Suprapubic skin (tissue), 4 donors: ENCODE results near the gene LARGE1. TPM values are rescaled to one million over a fixed set of nuclear protein-coding genes. Genes with fewer than 3 reads are reported as not detected.

Experiments
- DNase-seq, 2 donors: peaks; one replicate each; pipeline ENCODE4 v3.0.0-alpha.2; 2019; ENCODE audit warnings: low spot score in 2 of 2
- H3K27ac ChIP-seq: fragments of 200-600 bp; sonication (generic); one replicate; pipeline ENCODE4 v1.5.1; 2019
- H3K27me3 ChIP-seq: fragments of 200-600 bp; sonication (generic); one replicate; pipeline ENCODE4 v1.5.1; 2019
- H3K36me3 ChIP-seq: fragments of 200-600 bp; sonication (generic); one replicate; pipeline ENCODE4 v1.5.1; 2019
- H3K4me1 ChIP-seq: fragments of 200-600 bp; sonication (generic); one replicate; pipeline ENCODE4 v1.5.1; 2019
- H3K4me3 ChIP-seq: fragments of 200-600 bp; sonication (generic); one replicate; pipeline ENCODE4 v1.5.1; 2019; ENCODE audit warnings: mild to moderate bottlenecking
- H3K9me3 ChIP-seq: fragments of 200-600 bp; sonication (generic); one replicate; pipeline ENCODE4 v1.5.1; 2019
- EP300 ChIP-seq: sonication (generic); formaldehyde crosslinking; IDR thresholded peaks from one replicate; pipeline ENCODE4 v1.6.1; 2017; ENCODE audit warnings: antibody characterized with exemption
- POLR2A ChIP-seq, 2 donors: fragments of 450-650 bp; IDR thresholded peaks; one replicate each; pipeline ENCODE4 v1.6.1; 2017; ENCODE audit warnings: antibody characterized with exemption in 2 of 2, mild to moderate bottlenecking in 2 of 2, moderate library complexity in 2 of 2
- POLR2AphosphoS5 ChIP-seq, 3 donors: sonication (generic); formaldehyde crosslinking; IDR thresholded peaks; one replicate each; pipeline ENCODE4 v1.6.1; 2017; ENCODE audit warnings: antibody characterized with exemption in 3 of 3
- WGBS: methylation state at CpG from one replicate; pipeline ENCODE4 v1.1.5; 2018; 5-methylcytosine and 5-hydroxymethylcytosine counted together
- total RNA-seq, 4 donors: library from RNA; depleted of rRNA; stranded (reverse); fragments of >200 nt; gene quantifications; one replicate each; pipeline ENCODE4 v1.1.0, GENCODE V29; 2016
- TF ChIP-seq, protein P1 (sequence below), 2 donors: fragments of 200-600 bp in 1 of 2; fragments of 450-650 bp in 1 of 2; sonication (generic) in 1 of 2; IDR thresholded peaks; one replicate each; pipeline ENCODE4 v1.5.1; 2016 to 2019; ENCODE audit warnings: antibody characterized with exemption in 2 of 2, mild to moderate bottlenecking in 1 of 2, moderate library complexity in 1 of 2

The LARGE1 gene
- total RNA-seq, 4 donors from 2014 or later = 12.1 to 41.6 (median 21.1) TPM

DNA sequence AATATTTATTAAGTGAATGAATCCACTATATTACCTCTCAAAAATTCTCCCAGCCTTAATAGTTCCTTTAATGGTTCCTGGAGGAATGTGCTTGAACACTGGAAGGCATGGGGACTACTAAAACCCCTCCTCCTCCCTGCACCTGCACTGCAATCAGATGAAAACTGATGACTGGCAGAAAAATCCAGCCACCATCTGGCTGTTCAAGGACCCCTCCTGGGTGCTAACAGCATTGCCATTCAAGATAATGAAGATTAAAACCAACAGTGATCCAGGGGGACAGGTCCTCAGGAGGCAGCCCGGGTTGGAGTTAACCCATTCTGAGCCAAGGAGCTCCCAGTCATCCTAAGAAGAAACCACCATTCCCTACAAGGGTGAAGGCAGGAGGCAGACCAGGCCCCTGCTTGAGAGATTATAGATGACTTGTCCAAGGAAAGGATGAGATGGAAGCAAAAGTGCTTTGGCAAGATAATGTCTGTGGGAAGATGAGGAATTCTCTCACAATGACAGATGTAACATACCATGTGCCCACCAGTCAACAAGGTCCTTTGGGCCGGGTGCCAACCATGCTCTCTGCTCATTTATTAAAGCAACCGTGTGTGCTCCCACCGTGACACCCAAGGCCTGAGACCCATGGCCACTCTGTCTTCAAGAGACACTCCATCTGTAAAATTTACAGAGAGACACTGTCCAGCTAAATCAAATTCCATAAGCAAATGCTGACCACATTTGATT lies 90.6 kb downstream of the LARGE1 start:
- 64% methylated on average over 4 of the region's 4 CpGs for WGBS
- DNase-seq = no peak
- Histone ChIP-seq H3K27me3 (no peaks in the 10 kb centered on the region), H3K4me1 (peaks cover 6% of the 10 kb centered on the region), H3K27ac (no peak overlapping the region), H3K4me3 (no peak overlapping the region), H3K9me3 (no peaks in the 10 kb centered on the region), H3K36me3 (no peaks in the 10 kb centered on the region)
- TF ChIP-seq POLR2A (IDR thresholded peaks at IDR 0.05) (no peak), POLR2AphosphoS5 (IDR thresholded peaks at IDR 0.05) (no peak), EP300 (no peak)
- TF ChIP-seq, protein P1, sequence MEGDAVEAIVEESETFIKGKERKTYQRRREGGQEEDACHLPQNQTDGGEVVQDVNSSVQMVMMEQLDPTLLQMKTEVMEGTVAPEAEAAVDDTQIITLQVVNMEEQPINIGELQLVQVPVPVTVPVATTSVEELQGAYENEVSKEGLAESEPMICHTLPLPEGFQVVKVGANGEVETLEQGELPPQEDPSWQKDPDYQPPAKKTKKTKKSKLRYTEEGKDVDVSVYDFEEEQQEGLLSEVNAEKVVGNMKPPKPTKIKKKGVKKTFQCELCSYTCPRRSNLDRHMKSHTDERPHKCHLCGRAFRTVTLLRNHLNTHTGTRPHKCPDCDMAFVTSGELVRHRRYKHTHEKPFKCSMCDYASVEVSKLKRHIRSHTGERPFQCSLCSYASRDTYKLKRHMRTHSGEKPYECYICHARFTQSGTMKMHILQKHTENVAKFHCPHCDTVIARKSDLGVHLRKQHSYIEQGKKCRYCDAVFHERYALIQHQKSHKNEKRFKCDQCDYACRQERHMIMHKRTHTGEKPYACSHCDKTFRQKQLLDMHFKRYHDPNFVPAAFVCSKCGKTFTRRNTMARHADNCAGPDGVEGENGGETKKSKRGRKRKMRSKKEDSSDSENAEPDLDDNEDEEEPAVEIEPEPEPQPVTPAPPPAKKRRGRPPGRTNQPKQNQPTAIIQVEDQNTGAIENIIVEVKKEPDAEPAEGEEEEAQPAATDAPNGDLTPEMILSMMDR (IDR thresholded peaks at IDR 0.05) = no peak

DNA sequence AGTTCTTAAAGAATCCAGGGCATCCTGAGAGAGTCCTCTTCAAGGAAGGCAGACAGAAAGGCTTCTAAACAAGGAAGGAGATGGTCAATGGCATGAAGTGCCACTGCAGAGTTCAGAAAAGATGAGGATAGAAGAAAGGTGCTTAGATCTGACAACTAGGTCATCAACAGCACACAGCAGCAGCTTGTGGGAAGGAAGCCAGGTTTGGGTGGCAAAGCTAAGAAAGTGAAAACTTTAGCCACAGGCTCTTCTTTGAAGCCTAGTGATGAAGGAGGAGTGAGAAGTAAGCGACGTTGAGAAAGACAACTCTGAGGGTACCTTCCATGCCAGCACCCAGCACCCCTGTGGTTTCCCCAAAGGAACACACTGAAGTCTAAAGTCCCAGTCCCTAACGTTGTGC lies 92.0 kb downstream of the LARGE1 start:
- no peak overlapping the region for H3K27ac ChIP-seq
- H3K9me3 ChIP-seq = no peaks in the 10 kb centered on the region
- no peak overlapping the region for H3K4me3 ChIP-seq
- H3K4me1 ChIP-seq = peaks cover 6% of the 10 kb centered on the region
- no peak for TF ChIP-seq EP300
- no peak for TF ChIP-seq POLR2A (IDR thresholded peaks at IDR 0.05)
- no peak for TF ChIP-seq POLR2AphosphoS5 (IDR thresholded peaks at IDR 0.05)
- TF ChIP-seq, protein P1 (IDR thresholded peaks at IDR 0.05) = no peak
- no peaks in the 10 kb centered on the region for H3K36me3 ChIP-seq
- 76% methylated on average over 3 of the region's 3 CpGs for WGBS
- H3K27me3 ChIP-seq = no peaks in the 10 kb centered on the region
- no peak for DNase-seq

DNA sequence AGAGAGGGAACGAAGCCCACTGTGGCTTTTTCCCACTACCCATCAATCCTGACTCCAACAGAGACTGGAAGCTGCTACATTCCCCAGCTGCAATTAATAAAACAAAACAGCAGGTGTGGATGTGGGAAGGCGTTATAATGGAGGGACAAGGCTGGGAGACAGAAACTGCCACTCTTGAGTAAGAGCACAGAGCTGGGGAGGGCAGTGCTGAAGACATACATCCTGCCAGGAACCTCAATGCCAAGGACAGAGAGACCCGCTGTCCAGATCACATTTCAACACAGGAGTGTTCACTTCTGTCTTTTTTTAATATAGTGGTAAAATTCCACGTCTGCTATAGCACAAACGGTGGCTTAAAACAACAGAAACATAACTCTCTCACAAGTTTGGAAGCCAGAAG lies 94.5 kb downstream of the LARGE1 start:
- 92% methylated on average over 5 of the region's 5 CpGs for WGBS
- Histone ChIP-seq H3K4me1 (no peaks in the 10 kb centered on the region), H3K4me3 (no peak overlapping the region), H3K27ac (no peak overlapping the region), H3K36me3 (no peaks in the 10 kb centered on the region), H3K9me3 (no peaks in the 10 kb centered on the region), H3K27me3 (no peaks in the 10 kb centered on the region)
- TF ChIP-seq, protein P1 (IDR thresholded peaks at IDR 0.05) = no peak
- TF ChIP-seq POLR2A (IDR thresholded peaks at IDR 0.05) (no peak), EP300 (no peak), POLR2AphosphoS5 (IDR thresholded peaks at IDR 0.05) (no peak)
- no peak for DNase-seq

DNA sequence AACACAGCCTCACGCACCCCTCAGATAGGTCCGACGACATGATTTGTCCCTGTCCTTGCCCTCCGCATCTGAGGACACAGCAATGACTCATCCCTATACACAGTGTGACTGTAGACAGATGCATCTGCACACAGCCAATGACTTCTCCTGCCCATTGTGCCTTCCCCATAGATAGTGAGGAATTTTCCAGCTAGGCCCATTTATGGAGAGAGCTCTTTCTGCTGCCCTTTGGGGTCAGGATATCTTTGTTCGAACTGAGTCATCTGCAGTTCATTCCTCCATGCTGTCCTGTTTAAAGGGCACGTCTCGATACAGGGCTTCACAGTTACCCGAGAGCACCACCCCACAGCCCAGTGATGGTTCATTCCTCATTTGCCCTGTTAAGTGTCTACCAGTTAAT lies 96.7 kb downstream of the LARGE1 start:
- Histone ChIP-seq H3K4me1 (no peaks in the 10 kb centered on the region), H3K4me3 (no peak overlapping the region), H3K27ac (no peak overlapping the region), H3K36me3 (no peaks in the 10 kb centered on the region), H3K27me3 (no peaks in the 10 kb centered on the region), H3K9me3 (no peaks in the 10 kb centered on the region)
- DNase-seq = no peak
- TF ChIP-seq EP300 = no peak
- TF ChIP-seq POLR2AphosphoS5 (IDR thresholded peaks at IDR 0.05) = no peak
- TF ChIP-seq POLR2A (IDR thresholded peaks at IDR 0.05) = no peak
- TF ChIP-seq, protein P1 (IDR thresholded peaks at IDR 0.05) = no peak
- 90% methylated on average over 8 of the region's 8 CpGs for WGBS

DNA sequence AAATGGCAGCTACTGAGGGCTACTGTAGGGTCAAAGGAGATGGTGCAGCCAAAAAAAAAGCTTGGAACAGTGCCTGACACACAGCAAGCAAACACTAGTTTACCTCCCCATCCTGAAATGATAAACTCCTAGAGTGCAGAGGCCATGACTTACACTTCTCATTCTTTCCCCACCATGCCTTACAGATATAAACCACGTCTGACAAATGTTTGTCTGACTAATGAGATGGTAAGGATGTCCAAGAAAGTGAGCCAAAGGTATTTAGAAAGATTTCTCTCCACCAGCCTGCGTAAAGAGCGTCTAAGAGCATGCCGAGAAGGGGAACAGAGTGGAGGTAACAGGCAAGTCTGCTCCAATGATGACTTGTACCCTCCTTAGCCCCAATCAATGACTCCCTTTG lies 99.0 kb downstream of the LARGE1 start:
- H3K36me3 ChIP-seq = no peaks in the 10 kb centered on the region
- WGBS = 63% methylated on average over 4 of the region's 4 CpGs
- TF ChIP-seq, protein P1 (IDR thresholded peaks at IDR 0.05) = no peak
- no peak for TF ChIP-seq POLR2A (IDR thresholded peaks at IDR 0.05)
- no peak for TF ChIP-seq EP300
- TF ChIP-seq POLR2AphosphoS5 (IDR thresholded peaks at IDR 0.05) = no peak
- no peaks in the 10 kb centered on the region for H3K9me3 ChIP-seq
- no peak overlapping the region for H3K27ac ChIP-seq
- H3K4me3 ChIP-seq = no peak overlapping the region
- H3K4me1 ChIP-seq = no peaks in the 10 kb centered on the region
- H3K27me3 ChIP-seq = no peaks in the 10 kb centered on the region
- DNase-seq = no peak
